Mucosa of gallbladder (tissue), 1 donor: ENCODE data around the gene ITGA6. TPM values are rescaled to one million over a fixed set of nuclear protein-coding genes. Genes with fewer than 3 reads are reported as not detected.

Experiments
- DNase-seq: peaks from one replicate; pipeline ENCODE4 v3.0.0-alpha.2; 2020; ENCODE audit warnings: low spot score
- total RNA-seq: library from RNA; stranded (reverse); gene quantifications from one replicate; pipeline ENCODE4 v1.2.1, GENCODE V29; 2021
- donor health status: DM: no; HTN: no; CAD: no.

Gene ITGA6
- total RNA-seq, 1 donor from 2014 or later, result 71.4 TPM

- no peak for DNase-seq
Observed at GRCh38 chr2:172440795-172441194, 13.4 kb downstream of the ITGA6 start.

GRCh38 chr2:172442072-172442895, 14.9 kb downstream of the ITGA6 start:
- DNase-seq, result peak; percentile 82

- no peak for DNase-seq
Observed at GRCh38 chr2:172445851-172446250, 18.5 kb downstream of the ITGA6 start.

GRCh38 chr2:172446474-172447063, 19.2 kb downstream of the ITGA6 start:
- DNase-seq, result no peak

GRCh38 chr2:172447811-172448493, 20.6 kb downstream of the ITGA6 start:
- no peak for DNase-seq

GRCh38 chr2:172448544-172449267, 21.3 kb downstream of the ITGA6 start:
- no peak for DNase-seq

- DNase-seq, result no peak
Observed at GRCh38 chr2:172449911-172450550, 22.6 kb downstream of the ITGA6 start.

- DNase-seq, result no peak
Observed at GRCh38 chr2:172451923-172452322, 24.5 kb downstream of the ITGA6 start.

- no peak for DNase-seq
Observed at GRCh38 chr2:172452845-172453244, 25.5 kb downstream of the ITGA6 start.

- DNase-seq, result no peak
Observed at GRCh38 chr2:172454404-172455120, 27.2 kb downstream of the ITGA6 start.

GRCh38 chr2:172455121-172455515, 27.7 kb downstream of the ITGA6 start:
- no peak for DNase-seq

GRCh38 chr2:172456002-172456401, 28.6 kb downstream of the ITGA6 start:
- no peak for DNase-seq

GRCh38 chr2:172457536-172457935, 30.1 kb downstream of the ITGA6 start:
- DNase-seq, result no peak

GRCh38 chr2:172458561-172459124, 31.3 kb downstream of the ITGA6 start:
- no peak for DNase-seq

GRCh38 chr2:172460780-172461201, 33.4 kb downstream of the ITGA6 start:
- DNase-seq, result no peak

- DNase-seq, result peak; percentile 48
Observed at GRCh38 chr2:172461591-172462372, 34.4 kb downstream of the ITGA6 start.

GRCh38 chr2:172462373-172462848, 35.0 kb downstream of the ITGA6 start:
- no peak for DNase-seq

- no peak for DNase-seq
Observed at GRCh38 chr2:172462849-172463381, 35.5 kb downstream of the ITGA6 start.

GRCh38 chr2:172464400-172465129, 37.2 kb downstream of the ITGA6 start:
- DNase-seq, result no peak
